ENCODE results near the gene G6PC1.
"Not testable (repeated sequence)": the region's sequence is repeated elsewhere in the genome, so short reads cannot be mapped to it uniquely, and the experiment has no call there.

DNA sequence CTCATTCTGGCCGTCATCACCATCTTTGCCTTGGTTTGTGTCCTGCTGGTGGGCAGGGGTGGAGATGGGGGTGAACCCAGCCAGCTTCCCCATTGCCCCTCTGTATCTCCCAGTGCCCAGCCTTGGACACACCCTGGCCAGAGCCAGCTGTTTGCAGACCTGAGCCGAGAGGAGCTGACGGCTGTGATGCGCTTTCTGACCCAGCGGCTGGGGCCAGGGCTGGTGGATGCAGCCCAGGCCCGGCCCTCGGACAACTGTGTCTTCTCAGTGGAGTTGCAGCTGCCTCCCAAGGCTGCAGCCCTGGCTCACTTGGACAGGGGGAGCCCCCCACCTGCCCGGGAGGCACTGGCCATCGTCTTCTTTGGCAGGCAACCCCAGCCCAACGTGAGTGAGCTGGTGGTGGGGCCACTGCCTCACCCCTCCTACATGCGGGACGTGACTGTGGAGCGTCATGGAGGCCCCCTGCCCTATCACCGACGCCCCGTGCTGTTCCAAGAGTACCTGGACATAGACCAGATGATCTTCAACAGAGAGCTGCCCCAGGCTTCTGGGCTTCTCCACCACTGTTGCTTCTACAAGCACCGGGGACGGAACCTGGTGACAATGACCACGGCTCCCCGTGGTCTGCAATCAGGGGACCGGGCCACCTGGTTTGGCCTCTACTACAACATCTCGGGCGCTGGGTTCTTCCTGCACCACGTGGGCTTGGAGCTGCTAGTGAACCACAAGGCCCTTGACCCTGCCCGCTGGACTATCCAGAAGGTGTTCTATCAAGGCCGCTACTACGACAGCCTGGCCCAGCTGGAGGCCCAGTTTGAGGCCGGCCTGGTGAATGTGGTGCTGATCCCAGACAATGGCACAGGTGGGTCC is 49.0 kb upstream of the G6PC1 start:
- not testable (repeated sequence) for TF ChIP-seq POLR2A, POLR2AphosphoS5 (IDR thresholded peaks at IDR 0.05)
- TF ChIP-seq, protein P1, sequence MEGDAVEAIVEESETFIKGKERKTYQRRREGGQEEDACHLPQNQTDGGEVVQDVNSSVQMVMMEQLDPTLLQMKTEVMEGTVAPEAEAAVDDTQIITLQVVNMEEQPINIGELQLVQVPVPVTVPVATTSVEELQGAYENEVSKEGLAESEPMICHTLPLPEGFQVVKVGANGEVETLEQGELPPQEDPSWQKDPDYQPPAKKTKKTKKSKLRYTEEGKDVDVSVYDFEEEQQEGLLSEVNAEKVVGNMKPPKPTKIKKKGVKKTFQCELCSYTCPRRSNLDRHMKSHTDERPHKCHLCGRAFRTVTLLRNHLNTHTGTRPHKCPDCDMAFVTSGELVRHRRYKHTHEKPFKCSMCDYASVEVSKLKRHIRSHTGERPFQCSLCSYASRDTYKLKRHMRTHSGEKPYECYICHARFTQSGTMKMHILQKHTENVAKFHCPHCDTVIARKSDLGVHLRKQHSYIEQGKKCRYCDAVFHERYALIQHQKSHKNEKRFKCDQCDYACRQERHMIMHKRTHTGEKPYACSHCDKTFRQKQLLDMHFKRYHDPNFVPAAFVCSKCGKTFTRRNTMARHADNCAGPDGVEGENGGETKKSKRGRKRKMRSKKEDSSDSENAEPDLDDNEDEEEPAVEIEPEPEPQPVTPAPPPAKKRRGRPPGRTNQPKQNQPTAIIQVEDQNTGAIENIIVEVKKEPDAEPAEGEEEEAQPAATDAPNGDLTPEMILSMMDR (IDR thresholded peaks at IDR 0.05) = not testable (repeated sequence)
